ENCODE measurements around the gene CHAMP1.

The CHAMP1 gene

GRCh38 chr13:114315074-114315785 is 927 bp downstream of the CHAMP1 start:
- TF ChIP-seq ARNTL (CRISPR knock-in tag; IDR thresholded peaks at IDR 0.05; ENCODE audit: borderline replicate concordance, low read depth) = no peak
- no peak for TF ChIP-seq TCF4 (CRISPR knock-in tag; IDR thresholded peaks at IDR 0.05; ENCODE audit: borderline replicate concordance)
- TF ChIP-seq ZNF565 (CRISPR knock-in tag; conservative IDR thresholded peaks at IDR 0.05; ENCODE audit: low read depth) = no peak
- TF ChIP-seq ZFP3 (CRISPR knock-in tag; IDR thresholded peaks at IDR 0.05) = no peak
- no peak for TF ChIP-seq ZFP30 (CRISPR knock-in tag; IDR thresholded peaks at IDR 0.05)
- no peak for TF ChIP-seq RARB (CRISPR knock-in tag; IDR thresholded peaks at IDR 0.05)
- TF ChIP-seq TSHZ2 (CRISPR knock-in tag; IDR thresholded peaks at IDR 0.05) = no peak
- ATAC-seq = no peak

DNA sequence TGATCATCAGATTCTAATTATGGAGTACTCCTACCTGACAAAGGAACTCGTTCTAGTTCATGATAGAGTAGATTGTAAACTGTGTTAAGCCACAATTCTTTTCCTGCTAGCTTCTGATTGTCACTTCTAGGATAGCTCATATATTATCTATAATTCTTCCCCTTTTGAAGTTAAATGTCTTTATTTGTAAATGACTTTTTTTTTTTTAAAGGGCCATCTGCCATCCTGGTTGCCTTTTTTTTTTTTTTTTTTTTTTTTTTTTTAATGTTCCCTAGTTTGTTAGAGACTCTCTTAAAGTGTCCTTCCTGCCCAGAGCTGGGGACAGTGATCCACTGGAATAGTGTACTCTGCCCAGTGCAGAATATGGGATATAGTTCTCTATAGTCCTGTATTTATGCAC is 4.3 kb downstream of the CHAMP1 start:
- no peak for TF ChIP-seq ZNF565 (CRISPR knock-in tag; conservative IDR thresholded peaks at IDR 0.05; ENCODE audit: low read depth)
- no peak for TF ChIP-seq TSHZ2 (CRISPR knock-in tag; IDR thresholded peaks at IDR 0.05)
- TF ChIP-seq ESRRG (CRISPR knock-in tag; IDR thresholded peaks at IDR 0.05) = no peak
- TF ChIP-seq CSRNP3 (CRISPR knock-in tag; IDR thresholded peaks at IDR 0.05) = no peak
- no peak for TF ChIP-seq BACH2 (CRISPR knock-in tag; IDR thresholded peaks at IDR 0.05; ENCODE audit: borderline replicate concordance)
- no peak for TF ChIP-seq PPARA (CRISPR knock-in tag; IDR thresholded peaks at IDR 0.05; ENCODE audit: borderline replicate concordance)
- TF ChIP-seq ISL1 (CRISPR knock-in tag; IDR thresholded peaks at IDR 0.05) = no peak
- TF ChIP-seq, protein P1, sequence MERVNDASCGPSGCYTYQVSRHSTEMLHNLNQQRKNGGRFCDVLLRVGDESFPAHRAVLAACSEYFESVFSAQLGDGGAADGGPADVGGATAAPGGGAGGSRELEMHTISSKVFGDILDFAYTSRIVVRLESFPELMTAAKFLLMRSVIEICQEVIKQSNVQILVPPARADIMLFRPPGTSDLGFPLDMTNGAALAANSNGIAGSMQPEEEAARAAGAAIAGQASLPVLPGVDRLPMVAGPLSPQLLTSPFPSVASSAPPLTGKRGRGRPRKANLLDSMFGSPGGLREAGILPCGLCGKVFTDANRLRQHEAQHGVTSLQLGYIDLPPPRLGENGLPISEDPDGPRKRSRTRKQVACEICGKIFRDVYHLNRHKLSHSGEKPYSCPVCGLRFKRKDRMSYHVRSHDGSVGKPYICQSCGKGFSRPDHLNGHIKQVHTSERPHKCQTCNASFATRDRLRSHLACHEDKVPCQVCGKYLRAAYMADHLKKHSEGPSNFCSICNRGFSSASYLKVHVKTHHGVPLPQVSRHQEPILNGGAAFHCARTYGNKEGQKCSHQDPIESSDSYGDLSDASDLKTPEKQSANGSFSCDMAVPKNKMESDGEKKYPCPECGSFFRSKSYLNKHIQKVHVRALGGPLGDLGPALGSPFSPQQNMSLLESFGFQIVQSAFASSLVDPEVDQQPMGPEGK (CRISPR knock-in tag; IDR thresholded peaks at IDR 0.05; ENCODE audit: borderline replicate concordance) = no peak
- no peak for TF ChIP-seq ZFP30 (CRISPR knock-in tag; IDR thresholded peaks at IDR 0.05)
- no peak for TF ChIP-seq OSR1 (CRISPR knock-in tag; IDR thresholded peaks at IDR 0.05)
- TF ChIP-seq GLIS3 (CRISPR knock-in tag; IDR thresholded peaks at IDR 0.05) = no peak
- no peak for ATAC-seq

DNA sequence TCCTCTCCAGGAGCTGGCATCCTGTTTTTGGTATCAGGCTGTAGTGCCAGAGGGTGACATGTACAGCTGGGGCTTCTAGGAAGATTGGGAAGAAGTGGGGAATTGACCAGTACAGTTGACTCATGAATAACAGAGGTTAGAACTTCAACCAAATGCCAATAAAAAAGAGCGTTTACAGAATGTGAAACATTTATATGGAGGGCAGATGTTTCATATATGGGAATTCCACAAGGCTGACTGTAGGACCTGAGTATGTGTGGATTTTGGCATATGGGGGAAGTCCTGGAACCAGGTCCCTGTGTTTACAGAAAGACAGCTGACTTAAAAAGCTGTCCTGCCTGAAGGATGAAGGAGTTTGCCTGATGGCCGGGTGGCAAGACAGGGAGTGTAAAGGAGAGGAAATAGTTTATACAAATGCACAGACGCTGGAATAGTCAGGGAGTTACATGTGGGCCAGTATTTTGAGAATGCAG is 5.2 kb downstream of the CHAMP1 start:
- TF ChIP-seq POU6F1 (CRISPR knock-in tag; IDR thresholded peaks at IDR 0.05; ENCODE audit: borderline replicate concordance, low read depth) (no peak), PPARA (CRISPR knock-in tag; IDR thresholded peaks at IDR 0.05; ENCODE audit: borderline replicate concordance) (no peak), GLIS3 (CRISPR knock-in tag; IDR thresholded peaks at IDR 0.05) (no peak), ZFP3 (CRISPR knock-in tag; IDR thresholded peaks at IDR 0.05) (no peak), ISL1 (CRISPR knock-in tag; IDR thresholded peaks at IDR 0.05) (no peak), RARB (CRISPR knock-in tag; IDR thresholded peaks at IDR 0.05) (no peak), SNAI2 (CRISPR knock-in tag; IDR thresholded peaks at IDR 0.05) (no peak), TCF4 (CRISPR knock-in tag; IDR thresholded peaks at IDR 0.05; ENCODE audit: borderline replicate concordance) (no peak)
- ATAC-seq = peak; percentile 8; the same call in 1 of the 3 replicates
